Ovary (tissue), 9 donors: ENCODE data around the gene CETN2. TPM values are rescaled to one million over a fixed set of nuclear protein-coding genes. Genes with fewer than 3 reads are reported as not detected.

ENCODE experiments used
- DNase-seq, 5 donors: peaks; one replicate each; pipeline ENCODE4 v3.0.0-alpha.2; 2019 to 2020
- H3K27ac ChIP-seq, 2 donors: fragments of 200-600 bp; one replicate each; pipeline versions ENCODE4 v1.5.1 to v1.8.0; 2019 to 2022
- H3K27me3 ChIP-seq: fragments of 200-600 bp; one replicate; pipeline ENCODE4 v1.8.0; 2022
- H3K36me3 ChIP-seq: fragments of 200-600 bp; sonication (generic); one replicate; pipeline ENCODE4 v1.5.1; 2019
- H3K4me1 ChIP-seq: one replicate; pipeline ENCODE4 v1.8.1; 2013; ENCODE audit warnings: mild to moderate bottlenecking, moderate library complexity; ENCODE audit not compliant: insufficient read depth
- H3K4me3 ChIP-seq: fragments of 200-600 bp; sonication (generic); one replicate; pipeline ENCODE4 v1.5.1; 2017
- H3K9me3 ChIP-seq, 2 donors: fragments of 200-600 bp in 1 of 2; sonication (generic) in 1 of 2; one replicate each; pipeline versions ENCODE4 v1.5.1 to v1.8.1; 2013 to 2019; ENCODE audit warnings: mild to moderate bottlenecking in 1 of 2, moderate library complexity in 1 of 2
- CTCF ChIP-seq, 3 donors: fragments of 450-650 bp in 2 of 3; fragments of 200-600 bp in 1 of 3; IDR thresholded peaks; one replicate each; pipeline versions ENCODE4 v1.5.1 to v1.8.0; 2016 to 2022; ENCODE audit warnings: antibody characterized with exemption in 3 of 3, mild to moderate bottlenecking in 1 of 3
- EP300 ChIP-seq: sonication (generic); formaldehyde crosslinking; IDR thresholded peaks from one replicate; pipeline ENCODE4 v1.6.1; 2017; ENCODE audit warnings: antibody characterized with exemption
- POLR2A ChIP-seq: fragments of 450-650 bp; IDR thresholded peaks from one replicate; pipeline ENCODE4 v1.6.1; 2017; ENCODE audit warnings: antibody characterized with exemption, mild to moderate bottlenecking, moderate library complexity
- WGBS, 3 donors: extraction: QIAGEN DNeasy Blood & Tissue Kit in 1 of 3; methylation state at CpG; one replicate each; pipeline versions ENCODE4 v1.1.5 to v1.1.7; 2013 to 2017; 5-methylcytosine and 5-hydroxymethylcytosine counted together
- intact Hi-C, 4 donors: fragments of 100-400 bp; cut with DNase I; formaldehyde crosslinking; loops; one replicate each; pipeline versions ENCODE4 v1.11.0 to v1.15.1; 2022 to 2023
- polyA plus RNA-seq, 2 donors: library from polyadenylated mRNA; stranded (reverse); fragments of 200-250 nt in 1 of 2; fragments of 350-450 nt in 1 of 2; fragmentation: Illumina TruSeq in 1 of 2; extraction: RNeasy Lipid Tissue Mini Kit (QIAGEN cat#74804) in 1 of 2; gene quantifications; one replicate each; pipeline ENCODE4 v1.2.3, GENCODE V29; 2013 to 2014
- total RNA-seq, 7 donors: library from RNA; depleted of rRNA in 2 of 7; stranded (reverse); fragments of >200 nt in 2 of 7; fragmentation: NEBNext Ultra II Directional in 3 of 7; extraction: Animal tissue kit (Norgen Biotek cat#: 25700) in 3 of 7; gene quantifications; one replicate each; pipeline versions ENCODE4 v1.1.0 to v1.2.4, GENCODE V29; 2016 to 2023
- donor health status: DM: no; HTN: no; CAD: no; lungs with moderate emphysema.
- donor health status: DM: no; HTN: no; CAD: no.
- donor health status: Bipolar disorder and iron deficiency.
- donor health status: DM: yes; HTN: yes; CAD: no.
- donor health status: DM: no; HTN: no; CAD: no.
- donor health status: DM: yes; HTN: yes; CAD: no.

The CETN2 gene
- total and polyA plus RNA-seq, 9 donors: 18.5 to 119 (median 48.1) TPM

DNA sequence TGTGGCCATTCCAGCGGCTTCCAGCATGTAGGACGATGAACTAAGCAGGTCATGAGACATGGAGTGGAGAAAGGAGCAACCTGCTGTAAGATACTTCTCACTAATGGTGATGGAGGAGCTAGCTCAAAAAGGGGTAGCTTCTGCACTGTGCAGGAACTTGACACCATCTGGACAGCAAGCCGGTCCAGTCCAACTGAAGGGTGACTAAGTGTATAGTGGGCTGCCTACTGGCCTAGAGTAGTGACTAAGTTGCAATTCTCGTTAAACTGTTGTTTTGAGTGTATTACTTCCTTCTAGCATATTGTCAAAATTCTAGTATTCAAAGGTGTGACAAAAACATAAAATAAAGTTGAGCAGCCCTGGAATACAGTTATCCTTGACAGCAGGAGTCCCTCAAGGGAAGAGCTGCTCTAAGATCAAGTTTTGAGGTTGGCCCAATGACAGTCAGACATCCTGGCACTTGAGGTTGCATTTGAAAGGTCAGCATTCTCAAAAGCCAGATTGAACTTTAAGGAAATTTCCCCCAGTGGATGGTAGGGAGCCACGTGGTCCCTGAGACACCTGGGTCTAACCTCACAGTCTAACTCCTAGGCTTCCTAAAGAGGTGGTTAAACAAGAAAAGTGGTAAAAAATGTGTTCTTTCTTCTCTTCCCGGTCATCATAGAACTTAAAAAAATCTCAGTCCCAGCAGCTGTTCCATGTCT lies 8.0 kb downstream of the CETN2 start:
- Histone ChIP-seq H3K9me3 (no peaks in the 10 kb centered on the region), H3K4me3 (no peak overlapping the region), H3K36me3 (no peaks in the 10 kb centered on the region), H3K4me1 (no peaks in the 10 kb centered on the region), H3K27ac (no peak overlapping the region), H3K27me3 (no peaks in the 10 kb centered on the region)
- intact Hi-C loops: no loop called here
- WGBS, 3 donors: 52 to 58% (median 56%) methylated on average over 6 of the region's 6 CpGs
- DNase-seq: no peak
- TF ChIP-seq EP300 (no peak), POLR2A (no peak), CTCF (IDR thresholded peaks at IDR 0.05) (no peak)

DNA sequence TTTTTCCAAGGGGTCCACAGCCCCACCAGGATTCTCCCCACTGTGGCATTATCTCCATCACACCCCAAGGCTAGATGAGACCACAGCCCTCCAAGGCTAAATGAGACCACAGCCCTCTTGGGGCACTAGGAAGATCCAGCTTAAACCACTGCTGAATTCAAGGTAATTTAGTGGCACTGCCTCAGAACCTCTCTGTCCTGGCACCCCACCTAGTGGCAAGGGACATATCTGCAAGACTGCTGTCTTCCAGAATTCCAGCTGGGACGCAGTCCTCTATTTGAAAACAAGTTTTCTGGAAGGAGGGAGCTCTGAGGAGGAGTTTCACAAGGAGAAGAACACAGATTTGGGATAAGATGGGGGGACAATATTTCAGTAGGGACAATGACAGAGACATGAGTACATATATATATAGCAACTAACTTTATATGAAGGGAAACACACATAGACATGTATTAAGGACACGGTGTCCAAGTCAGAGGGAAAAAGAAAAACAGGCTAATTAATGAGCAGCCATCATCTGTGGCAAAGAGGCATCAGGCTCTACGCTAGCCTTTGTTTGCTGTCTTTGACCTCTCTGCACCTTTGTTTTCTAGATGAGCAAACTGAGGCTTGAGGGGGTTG lies 9.3 kb downstream of the CETN2 start:
- H3K9me3 ChIP-seq: no peaks in the 10 kb centered on the region
- TF ChIP-seq POLR2A (no peak), CTCF (IDR thresholded peaks at IDR 0.05) (no peak), EP300 (no peak)
- intact Hi-C loops: no loop called here
- no peaks in the 10 kb centered on the region for H3K27me3 ChIP-seq
- H3K4me3 ChIP-seq: no peak overlapping the region
- no peaks in the 10 kb centered on the region for H3K4me1 ChIP-seq
- no peak for DNase-seq
- H3K27ac ChIP-seq: no peak overlapping the region
- WGBS, 3 donors: 50 to 66% (median 50%) methylated on average over 3 of the region's 3 CpGs
- no peaks in the 10 kb centered on the region for H3K36me3 ChIP-seq

GRCh38 chrX:152819732-152820131 lies 10.8 kb downstream of the CETN2 start:
- Histone ChIP-seq H3K36me3 (no peaks in the 10 kb centered on the region), H3K9me3 (no peaks in the 10 kb centered on the region), H3K4me1 (no peaks in the 10 kb centered on the region), H3K4me3 (no peak overlapping the region), H3K27ac (no peak overlapping the region), H3K27me3 (no peaks in the 10 kb centered on the region)
- no peak for DNase-seq
- TF ChIP-seq EP300 (no peak), CTCF (IDR thresholded peaks at IDR 0.05) (no peak), POLR2A (no peak)
- 71 to 83% (median 72%) methylated on average over 7 of the region's 7 CpGs for WGBS, 3 donors
- intact Hi-C loops: no loop called here

DNA sequence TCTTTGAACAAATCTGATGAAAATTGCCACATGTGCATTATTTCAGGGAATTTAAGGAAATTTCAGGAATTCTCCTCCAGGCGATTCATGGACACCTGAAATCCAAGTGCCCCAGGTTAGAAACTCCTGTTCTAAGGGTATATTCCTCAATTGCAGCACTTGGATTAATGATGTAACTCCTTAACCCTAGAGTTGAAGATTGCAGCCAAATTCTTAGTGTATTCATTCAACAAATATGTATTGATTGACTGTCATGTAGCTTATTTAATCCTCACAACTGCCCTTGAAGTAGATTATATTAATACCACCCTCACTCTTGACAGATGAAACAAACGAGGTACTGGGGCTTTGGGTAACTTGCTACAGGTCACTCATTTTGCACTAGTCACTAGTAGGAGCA lies 11.3 kb downstream of the CETN2 start:
- no peak overlapping the region for H3K4me3 ChIP-seq
- no peaks in the 10 kb centered on the region for H3K36me3 ChIP-seq
- no peak for DNase-seq
- H3K27ac ChIP-seq: no peak overlapping the region
- no peaks in the 10 kb centered on the region for H3K27me3 ChIP-seq
- intact Hi-C loops: no loop called here
- H3K4me1 ChIP-seq: no peaks in the 10 kb centered on the region
- no peak for TF ChIP-seq POLR2A
- TF ChIP-seq EP300: no peak
- TF ChIP-seq CTCF (IDR thresholded peaks at IDR 0.05): no peak
- no peaks in the 10 kb centered on the region for H3K9me3 ChIP-seq
- 48 to 58% (median 52%) methylated on average over 2 of the region's 2 CpGs for WGBS, 3 donors
